Endothelial cell of umbilical vein (primary cell): ENCODE results near the gene HYI. TPM values are rescaled to one million over a fixed set of nuclear protein-coding genes. Genes with fewer than 3 reads are reported as not detected.
A peak's percentile ranks its signal among the peaks of the same experiment; 100 is the strongest.

Source experiments
- BruUV-seq: library from RNA; stranded (reverse); fragments of 400-500 nt; replicated peaks from 2 replicates; lab custom pipeline; 2021; lab: Mats Ljungman, UMichigan
- CTCF ChIA-PET: fragments of 300-600, 350-600 bp; sonication (Branson Sonifier 250); formaldehyde crosslinking; loops from one replicate; lab custom pipeline; 2021; ENCODE audit warnings: antibody characterized with exemption, inconsistent platforms; lab: Charles Lee
- POLR2A ChIA-PET: fragments of 300-600, 350-600 bp; sonication (Branson Sonifier 250); formaldehyde crosslinking; loops from one replicate; lab custom pipeline; 2021; ENCODE audit warnings: antibody characterized with exemption, inconsistent platforms; lab: Charles Lee
- DNase-seq: peaks from one replicate; pipeline ENCODE4 v3.0.0-alpha.2; 2011; ENCODE audit warnings: low read depth, low spot score
- FAIRE-seq: peaks from 2 replicates; lab custom pipeline; 2011; peaks lifted over from hg19 to GRCh38; lab: Jason Lieb, UNC
- H2AFZ ChIP-seq: 2 replicates; pipeline ENCODE4 v1.6.0; 2012; ENCODE audit warnings: low read depth, low read length, control low read depth, inconsistent platforms
- H3K27ac ChIP-seq: 2 replicates; pipeline ENCODE4 v1.5.1; 2011; ENCODE audit warnings: low read depth, mild to moderate bottlenecking, control low read depth, low read length, moderate library complexity; ENCODE audit not compliant: insufficient read depth
- H3K27me3 ChIP-seq, 2 experiments: 2 replicates each; pipeline versions ENCODE4 v1.6.0 to v1.6.1; 2011; ENCODE audit warnings: low read length in 2 of 2, mixed read lengths in 1 of 2; ENCODE audit not compliant: control insufficient read depth in 2 of 2, insufficient read depth in 2 of 2
- H3K36me3 ChIP-seq, 2 experiments: 2 replicates in 1 of 2; 3 replicates in 1 of 2; pipeline ENCODE4 v1.5.1; 2011; ENCODE audit warnings: low read length in 2 of 2, mild to moderate bottlenecking in 1 of 2, moderate library complexity in 1 of 2; ENCODE audit not compliant: control insufficient read depth in 2 of 2, insufficient read depth in 2 of 2; ENCODE audit errors: extremely low read depth in 1 of 2
- H3K4me1 ChIP-seq: 3 replicates; pipeline ENCODE4 v1.5.1; 2011; ENCODE audit warnings: mild to moderate bottlenecking, low read length; ENCODE audit not compliant: control insufficient read depth, insufficient read depth; ENCODE audit errors: extremely low read depth
- H3K4me2 ChIP-seq: 2 replicates; pipeline ENCODE4 v1.6.1; 2011; ENCODE audit warnings: low read length, control low read depth, mixed read lengths; ENCODE audit not compliant: insufficient read depth
- H3K4me3 ChIP-seq, 3 experiments: fragments of 200-600 bp in 1 of 3; sonication (generic), shearing (Covaris generic) in 1 of 3; replicated peaks in 1 of 3; 2 replicates each; pipeline ENCODE4 v1.5.1; 2011 to 2016; ENCODE audit warnings: control low read depth in 3 of 3, low read length in 3 of 3, mild to moderate bottlenecking in 2 of 3, inconsistent platforms in 1 of 3, low read depth in 1 of 3, moderate library complexity in 1 of 3; ENCODE audit not compliant: insufficient read depth in 1 of 3
- H3K79me2 ChIP-seq: 2 replicates; pipeline ENCODE4 v1.6.0; 2012; ENCODE audit warnings: low read length, inconsistent platforms; ENCODE audit not compliant: control insufficient read depth, insufficient read depth
- H3K9ac ChIP-seq: replicated peaks from 2 replicates; pipeline ENCODE3; 2011; ENCODE audit warnings: low read length, control low read depth; ENCODE audit not compliant: insufficient read depth; ENCODE audit errors: extremely low read depth
- H3K9me1 ChIP-seq: replicated peaks from 3 replicates; pipeline ENCODE4 v1.6.0; 2011; ENCODE audit warnings: mild to moderate bottlenecking, low read length; ENCODE audit not compliant: control insufficient read depth, insufficient read depth; ENCODE audit errors: extremely low read depth
- H3K9me3 ChIP-seq: replicated peaks from 2 replicates; pipeline ENCODE4 v1.5.1; 2012; ENCODE audit warnings: low read length, inconsistent platforms; ENCODE audit not compliant: control insufficient read depth, insufficient read depth
- H4K20me1 ChIP-seq: replicated peaks from 2 replicates; pipeline ENCODE3; 2011; ENCODE audit warnings: mild to moderate bottlenecking, low read length; ENCODE audit not compliant: control insufficient read depth, insufficient read depth; ENCODE audit errors: extremely low read depth
- EZH2 ChIP-seq: IDR thresholded peaks from 2 replicates; pipeline ENCODE4 v1.6.1; 2012; ENCODE audit warnings: borderline replicate concordance, low read depth, mild to moderate bottlenecking, moderate library complexity, low read length, inconsistent platforms; ENCODE audit not compliant: severe bottlenecking
- FOS ChIP-seq: IDR thresholded peaks from 2 replicates; pipeline ENCODE4 v1.6.1; 2011; ENCODE audit warnings: mild to moderate bottlenecking, low read length, moderate library complexity, borderline replicate concordance; ENCODE audit not compliant: insufficient read depth
- GATA2 ChIP-seq: IDR thresholded peaks from 2 replicates; pipeline ENCODE4 v1.7.0; 2011; ENCODE audit warnings: low read depth, mild to moderate bottlenecking, moderate library complexity, mixed read lengths, low read length; ENCODE audit not compliant: insufficient read length, insufficient read depth
- JUN ChIP-seq: IDR thresholded peaks from 2 replicates; pipeline ENCODE4 v1.6.1; 2011; ENCODE audit warnings: borderline replicate concordance, low read depth; ENCODE audit not compliant: insufficient read length, insufficient read depth
- MYC ChIP-seq: IDR thresholded peaks from one replicate; pipeline ENCODE4 v1.6.1; 2011; ENCODE audit warnings: mild to moderate bottlenecking, low read depth, low read length
- POLR2A ChIP-seq: IDR thresholded peaks from 2 replicates; pipeline ENCODE4 v1.6.1; 2012; ENCODE audit warnings: low read depth, mild to moderate bottlenecking, control low read depth, low read length
- POLR2AphosphoS5 ChIP-seq: IDR thresholded peaks from 2 replicates; pipeline ENCODE4 v1.6.1; 2012; ENCODE audit warnings: low read depth, mild to moderate bottlenecking, control low read depth, low read length, moderate library complexity; ENCODE audit not compliant: insufficient read depth
- dilution Hi-C: fragments of 300-500 bp; cut with MboI; formaldehyde crosslinking; loops from one replicate; pipeline ENCODE4 v1.15.0; 2019; ENCODE audit warnings: low sequenced_read_pairs; ENCODE audit not compliant: extremely low pct_ligation_motif_present
- intact Hi-C: fragments of 100-400 bp; cut with micrococcal nuclease; formaldehyde crosslinking; loops from one replicate; pipeline ENCODE4 v1.10.0; 2022
- polyA plus RNA-seq, 4 experiments: library from polyadenylated mRNA; depleted of rRNA in 3 of 4; stranded (reverse) in 3 of 4; unstranded in 1 of 4; fragments of >200 nt; gene quantifications; 2 replicates each; pipeline versions ENCODE4 v1.2.1 to v1.2.3, GENCODE V29; 2011 to 2012; ENCODE audit warnings: missing spikeins in 1 of 4
- total RNA-seq: library from RNA; stranded (reverse); gene quantifications from 2 replicates; pipeline ENCODE4 v1.2.3, GENCODE V29; 2021
- TF ChIP-seq, protein P1 (sequence below): IDR thresholded peaks from 2 replicates; pipeline ENCODE4 v1.6.1; 2011; ENCODE audit not compliant: insufficient read depth, insufficient read length
- TF ChIP-seq, protein P2 (sequence below), 2 donors: IDR thresholded peaks; 1 replicate in 1 of 2; 2 replicates in 1 of 2; pipeline ENCODE4 v1.5.1; 2011; ENCODE audit warnings: low read length in 2 of 2, mild to moderate bottlenecking in 2 of 2, moderate library complexity in 2 of 2, control low read depth in 1 of 2, inconsistent platforms in 1 of 2, low read depth in 1 of 2; ENCODE audit not compliant: insufficient read depth in 1 of 2; ENCODE audit errors: extremely low read depth in 1 of 2

HYI gene
- total and polyA plus RNA-seq, 2 donors (not counting 3 experiments of a cell fraction or from before 2014, with no cell fraction given) = 324 to 342 TPM

DNA sequence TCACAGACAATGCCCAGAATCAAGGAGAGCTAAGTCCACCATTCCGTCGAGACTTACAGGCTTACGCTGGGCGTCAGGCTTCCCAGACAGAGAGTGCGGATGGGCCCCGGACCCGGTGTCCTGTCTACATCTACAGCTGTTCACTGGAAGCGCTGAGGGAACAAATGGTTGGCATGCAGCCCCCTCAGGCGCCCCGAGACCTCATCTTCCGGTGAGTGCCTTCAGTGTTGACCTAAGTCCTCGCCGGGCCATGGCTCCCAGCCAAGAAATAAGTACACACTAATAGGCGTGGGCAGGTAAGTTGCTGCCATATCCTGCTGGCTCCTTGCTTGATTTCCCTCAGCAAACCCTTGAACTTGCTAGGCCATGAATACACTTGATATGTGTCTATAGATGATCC, 26.2 kb downstream of the HYI start:
- H3K36me3 ChIP-seq = peaks cover 10 to 79% of the 10 kb centered on the region in 2 experiments
- no peaks in the 10 kb centered on the region for H3K79me2 ChIP-seq
- no peaks in the 10 kb centered on the region for H4K20me1 ChIP-seq
- FAIRE-seq (no peak), DNase-seq (no peak)
- no peak overlapping the region for H2AFZ ChIP-seq
- no peaks in the 10 kb centered on the region for H3K9me1 ChIP-seq
- H3K27ac ChIP-seq = no peak overlapping the region
- CTCF ChIA-PET = interaction anchor here (0.8 to 2.4 kb wide), 2 partner anchors 13 to 200 kb away, joined by 3 to 9 read pairs; no protein-coding TSS in a partner anchor
- H3K9ac ChIP-seq = no peak overlapping the region
- no peak overlapping the region for H3K4me3 ChIP-seq
- no peak for TF ChIP-seq POLR2AphosphoS5
- TF ChIP-seq, protein P1, sequence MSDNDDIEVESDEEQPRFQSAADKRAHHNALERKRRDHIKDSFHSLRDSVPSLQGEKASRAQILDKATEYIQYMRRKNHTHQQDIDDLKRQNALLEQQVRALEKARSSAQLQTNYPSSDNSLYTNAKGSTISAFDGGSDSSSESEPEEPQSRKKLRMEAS = no peak
- TF ChIP-seq MYC = no peak
- TF ChIP-seq JUN = no peak
- BruUV-seq = TSS peak; percentile 9
- H3K4me2 ChIP-seq = no peak overlapping the region
- dilution Hi-C loops = no loop called here
- POLR2A ChIA-PET = interaction anchor here (0.7 kb wide), 1 partner anchor 196 kb away, joined by 8 read pairs; no protein-coding TSS in a partner anchor
- no peaks in the 10 kb centered on the region for H3K4me1 ChIP-seq
- no peaks in the 10 kb centered on the region for H3K27me3 ChIP-seq
- intact Hi-C loops = no loop called here
- no peaks in the 10 kb centered on the region for H3K9me3 ChIP-seq

DNA sequence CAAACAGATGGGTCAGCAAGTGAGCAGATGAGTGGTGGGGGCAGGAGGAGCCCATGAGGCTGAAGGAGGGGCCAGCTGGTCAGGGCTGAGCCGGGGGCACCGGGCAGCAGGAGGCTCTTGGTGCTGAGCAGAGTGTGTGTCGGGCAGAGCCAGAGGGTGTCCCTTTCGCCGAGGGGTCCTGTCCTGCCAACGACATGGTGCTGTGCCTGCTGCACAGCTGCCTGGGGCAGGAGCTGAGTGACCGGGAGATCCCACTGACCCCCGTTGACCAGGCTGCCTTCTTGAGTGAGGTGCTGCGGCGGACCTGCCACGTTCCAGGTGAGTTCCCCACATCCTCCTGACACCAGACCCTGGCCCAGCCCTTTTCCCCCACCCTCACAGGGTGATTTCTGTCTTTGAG, 27.5 kb downstream of the HYI start:
- no peaks in the 10 kb centered on the region for H3K9me1 ChIP-seq
- no peaks in the 10 kb centered on the region for H4K20me1 ChIP-seq
- dilution Hi-C loops (no loop called here), intact Hi-C loops (no loop called here)
- H2AFZ ChIP-seq = no peak overlapping the region
- H3K27me3 ChIP-seq = no peaks in the 10 kb centered on the region
- no TSS peak for BruUV-seq
- no peak overlapping the region for H3K4me2 ChIP-seq
- H3K4me3 ChIP-seq = no peak overlapping the region
- H3K9me3 ChIP-seq = no peaks in the 10 kb centered on the region
- H3K9ac ChIP-seq = no peak overlapping the region
- POLR2A ChIA-PET = no interaction called here
- H3K36me3 ChIP-seq = peaks cover 10 to 81% of the 10 kb centered on the region in 2 experiments
- FAIRE-seq = no peak
- H3K79me2 ChIP-seq = no peaks in the 10 kb centered on the region
- H3K27ac ChIP-seq = no peak overlapping the region
- CTCF ChIA-PET = interaction anchor here (1.1 kb wide), 1 partner anchor 12 kb away, joined by 3 read pairs; no protein-coding TSS in a partner anchor
- DNase-seq = no peak
- no peaks in the 10 kb centered on the region for H3K4me1 ChIP-seq
- TF ChIP-seq, protein P1 = no peak
- no peak for TF ChIP-seq POLR2A
- TF ChIP-seq EZH2 = no peak
- TF ChIP-seq, protein P2, sequence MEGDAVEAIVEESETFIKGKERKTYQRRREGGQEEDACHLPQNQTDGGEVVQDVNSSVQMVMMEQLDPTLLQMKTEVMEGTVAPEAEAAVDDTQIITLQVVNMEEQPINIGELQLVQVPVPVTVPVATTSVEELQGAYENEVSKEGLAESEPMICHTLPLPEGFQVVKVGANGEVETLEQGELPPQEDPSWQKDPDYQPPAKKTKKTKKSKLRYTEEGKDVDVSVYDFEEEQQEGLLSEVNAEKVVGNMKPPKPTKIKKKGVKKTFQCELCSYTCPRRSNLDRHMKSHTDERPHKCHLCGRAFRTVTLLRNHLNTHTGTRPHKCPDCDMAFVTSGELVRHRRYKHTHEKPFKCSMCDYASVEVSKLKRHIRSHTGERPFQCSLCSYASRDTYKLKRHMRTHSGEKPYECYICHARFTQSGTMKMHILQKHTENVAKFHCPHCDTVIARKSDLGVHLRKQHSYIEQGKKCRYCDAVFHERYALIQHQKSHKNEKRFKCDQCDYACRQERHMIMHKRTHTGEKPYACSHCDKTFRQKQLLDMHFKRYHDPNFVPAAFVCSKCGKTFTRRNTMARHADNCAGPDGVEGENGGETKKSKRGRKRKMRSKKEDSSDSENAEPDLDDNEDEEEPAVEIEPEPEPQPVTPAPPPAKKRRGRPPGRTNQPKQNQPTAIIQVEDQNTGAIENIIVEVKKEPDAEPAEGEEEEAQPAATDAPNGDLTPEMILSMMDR (IDR thresholded peaks at IDR 0.05; ENCODE audit: extremely low read depth in 1 of 2, insufficient read depth in 1 of 2, low read depth in 1 of 2, low read length in 2 of 2) = no peak
- TF ChIP-seq GATA2 = no peak
- no peak for TF ChIP-seq MYC
- no peak for TF ChIP-seq POLR2AphosphoS5
- no peak for TF ChIP-seq FOS
- TF ChIP-seq JUN = no peak
